ENCODE data around the gene TMEM139. TPM values are rescaled to one million over a fixed set of nuclear protein-coding genes. Genes with fewer than 3 reads are reported as not detected.

Gene TMEM139
- polyA plus RNA-seq, 1 of the 3 experiments (the other 2 are of a cell fraction): 0.05 TPM

DNA sequence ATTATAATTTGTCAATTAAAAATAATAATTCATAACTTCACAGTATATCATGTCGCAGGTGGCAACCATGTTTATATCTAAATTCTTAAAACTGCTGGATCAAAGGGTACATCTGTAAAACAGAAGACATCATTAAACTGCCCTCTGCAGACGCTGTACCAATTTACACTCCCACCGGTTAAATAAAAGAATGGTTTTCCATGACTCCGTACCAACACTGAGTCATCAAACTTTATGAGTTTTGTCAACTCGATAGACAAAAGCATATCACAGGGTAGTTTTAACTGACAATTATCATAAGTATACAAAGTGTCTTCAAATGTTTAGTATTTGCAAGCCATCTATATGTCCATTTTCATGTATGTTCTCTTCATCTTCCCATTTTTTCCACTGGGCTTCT, 27.3 kb upstream of the TMEM139 start:
- H3K9ac ChIP-seq: no peak overlapping the region
- H4K20me1 ChIP-seq (ENCODE audit: insufficient read depth): no peaks in the 10 kb centered on the region
- no peaks in the 10 kb centered on the region for H3K36me3 ChIP-seq (replicated peaks in 1 of 2; ENCODE audit: control insufficient read depth in 1 of 2, insufficient read depth in 2 of 2, low read length in 1 of 2)
- no peak overlapping the region for H3K4me2 ChIP-seq
- ChIA-PET CTCF (interaction anchor here (0.9 to 1.5 kb wide), 6 partner anchors 11 to 151 kb away, joined by 3 to 5 read pairs (median 4); partner anchors contain the start of gene EPHA1), POLR2A (no interaction called here)
- H3K27me3 ChIP-seq (ENCODE audit: insufficient read depth): no peaks in the 10 kb centered on the region
- H3K79me2 ChIP-seq (ENCODE audit: insufficient read depth): no peaks in the 10 kb centered on the region
- no peak for TF ChIP-seq CHD2 (IDR thresholded peaks at IDR 0.05; ENCODE audit: low read length, partially characterized antibody)
- no peak for TF ChIP-seq EP300 (IDR thresholded peaks at IDR 0.05; ENCODE audit: borderline replicate concordance in 1 of 2, low read depth in 1 of 2, low read length in 1 of 2)
- no peak for TF ChIP-seq TAF1 (IDR thresholded peaks at IDR 0.05; ENCODE audit: borderline replicate concordance, low read depth, low read length)
- TF ChIP-seq SMC3 (IDR thresholded peaks at IDR 0.05; ENCODE audit: low read depth, low read length): no peak
- TF ChIP-seq RFX5 (IDR thresholded peaks at IDR 0.05; ENCODE audit: low read length): no peak
- TF ChIP-seq ELF1 (IDR thresholded peaks at IDR 0.05): no peak
- TF ChIP-seq MXI1 (IDR thresholded peaks at IDR 0.05; ENCODE audit: low read depth, low read length): no peak
- TF ChIP-seq, protein P1, sequence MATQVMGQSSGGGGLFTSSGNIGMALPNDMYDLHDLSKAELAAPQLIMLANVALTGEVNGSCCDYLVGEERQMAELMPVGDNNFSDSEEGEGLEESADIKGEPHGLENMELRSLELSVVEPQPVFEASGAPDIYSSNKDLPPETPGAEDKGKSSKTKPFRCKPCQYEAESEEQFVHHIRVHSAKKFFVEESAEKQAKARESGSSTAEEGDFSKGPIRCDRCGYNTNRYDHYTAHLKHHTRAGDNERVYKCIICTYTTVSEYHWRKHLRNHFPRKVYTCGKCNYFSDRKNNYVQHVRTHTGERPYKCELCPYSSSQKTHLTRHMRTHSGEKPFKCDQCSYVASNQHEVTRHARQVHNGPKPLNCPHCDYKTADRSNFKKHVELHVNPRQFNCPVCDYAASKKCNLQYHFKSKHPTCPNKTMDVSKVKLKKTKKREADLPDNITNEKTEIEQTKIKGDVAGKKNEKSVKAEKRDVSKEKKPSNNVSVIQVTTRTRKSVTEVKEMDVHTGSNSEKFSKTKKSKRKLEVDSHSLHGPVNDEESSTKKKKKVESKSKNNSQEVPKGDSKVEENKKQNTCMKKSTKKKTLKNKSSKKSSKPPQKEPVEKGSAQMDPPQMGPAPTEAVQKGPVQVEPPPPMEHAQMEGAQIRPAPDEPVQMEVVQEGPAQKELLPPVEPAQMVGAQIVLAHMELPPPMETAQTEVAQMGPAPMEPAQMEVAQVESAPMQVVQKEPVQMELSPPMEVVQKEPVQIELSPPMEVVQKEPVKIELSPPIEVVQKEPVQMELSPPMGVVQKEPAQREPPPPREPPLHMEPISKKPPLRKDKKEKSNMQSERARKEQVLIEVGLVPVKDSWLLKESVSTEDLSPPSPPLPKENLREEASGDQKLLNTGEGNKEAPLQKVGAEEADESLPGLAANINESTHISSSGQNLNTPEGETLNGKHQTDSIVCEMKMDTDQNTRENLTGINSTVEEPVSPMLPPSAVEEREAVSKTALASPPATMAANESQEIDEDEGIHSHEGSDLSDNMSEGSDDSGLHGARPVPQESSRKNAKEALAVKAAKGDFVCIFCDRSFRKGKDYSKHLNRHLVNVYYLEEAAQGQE (IDR thresholded peaks at IDR 0.05; ENCODE audit: low read depth, low read length): no peak
- TF ChIP-seq TEAD4 (IDR thresholded peaks at IDR 0.05; ENCODE audit: borderline replicate concordance, insufficient read depth): no peak
- no peak; the same call in 1 of the 2 replicates for TF ChIP-seq FOSL2 (IDR thresholded peaks at IDR 0.05; ENCODE audit: borderline replicate concordance, low read depth)
- no peak for TF ChIP-seq FOXJ3 (CRISPR knock-in tag; IDR thresholded peaks at IDR 0.05)
- TF ChIP-seq PBX3 (IDR thresholded peaks at IDR 0.05): no peak
- no peak for TF ChIP-seq GABPA (IDR thresholded peaks at IDR 0.05; ENCODE audit: low read depth)
- 41% methylated on average over 5 of the region's 5 CpGs for WGBS (ENCODE audit: low lambda C conversion rate)
- H3K4me1 ChIP-seq (ENCODE audit: control insufficient read depth in 1 of 2, insufficient read depth in 2 of 2, low read depth in 1 of 2, low read length in 1 of 2): no peaks in the 10 kb centered on the region
- no peaks in the 10 kb centered on the region for H3K9me2 ChIP-seq
- H3F3A ChIP-seq (replicated peaks; ENCODE audit: insufficient read depth): no peaks in the 10 kb centered on the region
- peaks cover 11% of the 10 kb centered on the region; the same call in 1 of the 2 replicates for H3K9me3 ChIP-seq
- H3K27ac ChIP-seq (ENCODE audit: low read depth in 2 of 2, low read length in 1 of 2): no peak overlapping the region
- no peak for DNase-seq
- no peak overlapping the region for H3K4me3 ChIP-seq (ENCODE audit: low read depth in 2 of 2, low read length in 1 of 2)
- no peak overlapping the region for H2AFZ ChIP-seq (ENCODE audit: low read depth)

DNA sequence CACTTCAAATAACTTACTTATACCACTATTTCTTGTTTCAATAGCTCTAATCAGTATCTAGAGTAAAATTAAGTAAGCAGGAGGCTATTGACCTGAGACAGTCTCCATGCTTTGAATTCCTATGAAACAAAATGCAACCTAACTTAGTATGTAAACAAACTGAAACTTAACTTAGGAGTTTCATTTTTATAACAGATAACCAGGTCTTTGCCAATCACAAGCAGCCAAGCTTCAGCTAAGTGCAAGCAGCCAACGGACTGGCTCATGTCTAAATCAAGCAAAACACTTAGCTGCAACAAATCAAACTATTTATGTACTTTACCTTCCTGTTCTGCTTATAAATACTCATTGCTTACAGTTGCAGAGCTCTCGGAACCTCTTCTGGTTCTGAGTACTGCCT, 25.9 kb upstream of the TMEM139 start:
- H3K4me1 ChIP-seq (ENCODE audit: control insufficient read depth in 1 of 2, insufficient read depth in 2 of 2, low read depth in 1 of 2, low read length in 1 of 2): peaks cover 0 to 2% of the 10 kb centered on the region in 2 experiments; a peak in 1 of 4 replicates
- H3K9me2 ChIP-seq: no peaks in the 10 kb centered on the region
- H3K27me3 ChIP-seq (ENCODE audit: insufficient read depth): no peaks in the 10 kb centered on the region
- no peak overlapping the region for H3K4me2 ChIP-seq
- TF ChIP-seq MXI1 (IDR thresholded peaks at IDR 0.05; ENCODE audit: low read depth, low read length) (no peak), SMC3 (IDR thresholded peaks at IDR 0.05; ENCODE audit: low read depth, low read length) (no peak), MEF2A (IDR thresholded peaks at IDR 0.05; ENCODE audit: borderline replicate concordance, low read depth) (no peak), FOXJ3 (CRISPR knock-in tag; IDR thresholded peaks at IDR 0.05) (no peak), GABPA (IDR thresholded peaks at IDR 0.05; ENCODE audit: low read depth) (no peak), TCF12 (IDR thresholded peaks at IDR 0.05) (no peak), GATA2 (CRISPR knock-in tag; IDR thresholded peaks at IDR 0.05) (no peak), FOXM1 (IDR thresholded peaks at IDR 0.05; ENCODE audit: low read depth) (no peak), NRF1 (IDR thresholded peaks at IDR 0.05; ENCODE audit: low read depth, low read length) (no peak), SIN3A (IDR thresholded peaks at IDR 0.05; ENCODE audit: borderline replicate concordance, low read depth, low read length) (no peak), RFX5 (IDR thresholded peaks at IDR 0.05; ENCODE audit: low read length) (no peak)
- H3K79me2 ChIP-seq (ENCODE audit: insufficient read depth): peaks cover 4% of the 10 kb centered on the region
- WGBS (ENCODE audit: low lambda C conversion rate): 53% methylated on average over 2 of the region's 2 CpGs
- H3K36me3 ChIP-seq (replicated peaks in 1 of 2; ENCODE audit: control insufficient read depth in 1 of 2, insufficient read depth in 2 of 2, low read length in 1 of 2): no peaks in the 10 kb centered on the region
- no peak overlapping the region for H3K4me3 ChIP-seq (ENCODE audit: low read depth in 2 of 2, low read length in 1 of 2)
- POLR2A ChIA-PET: no interaction called here
- no peak for DNase-seq
- peaks cover 5% of the 10 kb centered on the region; the same call in 1 of the 2 replicates for H3K9me3 ChIP-seq
- no peak overlapping the region; the same call in none of the 2 replicates for H2AFZ ChIP-seq (ENCODE audit: low read depth)
- no peak overlapping the region for H3K27ac ChIP-seq (ENCODE audit: low read depth in 2 of 2, low read length in 1 of 2)
- H4K20me1 ChIP-seq (ENCODE audit: insufficient read depth): no peaks in the 10 kb centered on the region
- H3K9ac ChIP-seq: no peak overlapping the region
- no peaks in the 10 kb centered on the region for H3F3A ChIP-seq (replicated peaks; ENCODE audit: insufficient read depth)
- CTCF ChIA-PET: interaction anchor here (0.8 to 2.7 kb wide), 6 partner anchors 9 to 157 kb away, joined by 3 to 7 read pairs (median 4); no protein-coding TSS in a partner anchor
